GM20431 (cell line): ENCODE data around the gene KRTAP10-12.

Source experiments
- in situ Hi-C: fragments of 300-500 bp; cut with MseI, MboI; formaldehyde crosslinking; loops from one replicate; pipeline ENCODE4 v1.15.0; 2020; ENCODE audit warnings: low sequenced_read_pairs; ENCODE audit not compliant: unreplicated experiment

Gene KRTAP10-12

GRCh38 chr21:44696572-44696971 is 400 bp upstream of the KRTAP10-12 start:
- in situ Hi-C loops: no loop called here

- in situ Hi-C loops: no loop called here
Observed at GRCh38 chr21:44697811-44698734, 1.1 kb downstream of the KRTAP10-12 start.

- in situ Hi-C loops: no loop called here
Observed at GRCh38 chr21:44699502-44700001, 2.6 kb downstream of the KRTAP10-12 start.

GRCh38 chr21:44700101-44701022 is 3.4 kb downstream of the KRTAP10-12 start:
- in situ Hi-C loops: no loop called here

GRCh38 chr21:44701023-44701400 is 4.0 kb downstream of the KRTAP10-12 start:
- in situ Hi-C loops: no loop called here

- in situ Hi-C loops: no loop called here
Observed at GRCh38 chr21:44701541-44701940, 4.6 kb downstream of the KRTAP10-12 start.

- in situ Hi-C loops: no loop called here
Observed at GRCh38 chr21:44702111-44702972, 5.4 kb downstream of the KRTAP10-12 start.

GRCh38 chr21:44702973-44703730 is 6.2 kb downstream of the KRTAP10-12 start:
- in situ Hi-C loops: no loop called here

GRCh38 chr21:44703731-44704635 is 7.0 kb downstream of the KRTAP10-12 start:
- in situ Hi-C loops: no loop called here

- in situ Hi-C loops: no loop called here
Observed at GRCh38 chr21:44704636-44705001, 7.6 kb downstream of the KRTAP10-12 start.

GRCh38 chr21:44706026-44706705 is 9.2 kb downstream of the KRTAP10-12 start:
- in situ Hi-C loops: no loop called here

- in situ Hi-C loops: no loop called here
Observed at GRCh38 chr21:44706706-44707581, 10.0 kb downstream of the KRTAP10-12 start.

- in situ Hi-C loops: no loop called here
Observed at GRCh38 chr21:44708213-44708865, 11.4 kb downstream of the KRTAP10-12 start.

- in situ Hi-C loops: no loop called here
Observed at GRCh38 chr21:44708866-44709425, 12.0 kb downstream of the KRTAP10-12 start.

GRCh38 chr21:44709426-44710293 is 12.7 kb downstream of the KRTAP10-12 start:
- in situ Hi-C loops: no loop called here
